Activated CD4-positive, alpha-beta T cell treated with anti-CD3 and anti-CD28 coated beads for 1 hour (primary cell): Measurements from ENCODE around the gene TSFM.
A peak's percentile ranks its signal among the peaks of the same experiment; 100 is the strongest.

ENCODE experiments used
- DNase-seq: peaks from one replicate; pipeline ENCODE4 v3.0.0-alpha.2; 2020

Gene TSFM

DNA sequence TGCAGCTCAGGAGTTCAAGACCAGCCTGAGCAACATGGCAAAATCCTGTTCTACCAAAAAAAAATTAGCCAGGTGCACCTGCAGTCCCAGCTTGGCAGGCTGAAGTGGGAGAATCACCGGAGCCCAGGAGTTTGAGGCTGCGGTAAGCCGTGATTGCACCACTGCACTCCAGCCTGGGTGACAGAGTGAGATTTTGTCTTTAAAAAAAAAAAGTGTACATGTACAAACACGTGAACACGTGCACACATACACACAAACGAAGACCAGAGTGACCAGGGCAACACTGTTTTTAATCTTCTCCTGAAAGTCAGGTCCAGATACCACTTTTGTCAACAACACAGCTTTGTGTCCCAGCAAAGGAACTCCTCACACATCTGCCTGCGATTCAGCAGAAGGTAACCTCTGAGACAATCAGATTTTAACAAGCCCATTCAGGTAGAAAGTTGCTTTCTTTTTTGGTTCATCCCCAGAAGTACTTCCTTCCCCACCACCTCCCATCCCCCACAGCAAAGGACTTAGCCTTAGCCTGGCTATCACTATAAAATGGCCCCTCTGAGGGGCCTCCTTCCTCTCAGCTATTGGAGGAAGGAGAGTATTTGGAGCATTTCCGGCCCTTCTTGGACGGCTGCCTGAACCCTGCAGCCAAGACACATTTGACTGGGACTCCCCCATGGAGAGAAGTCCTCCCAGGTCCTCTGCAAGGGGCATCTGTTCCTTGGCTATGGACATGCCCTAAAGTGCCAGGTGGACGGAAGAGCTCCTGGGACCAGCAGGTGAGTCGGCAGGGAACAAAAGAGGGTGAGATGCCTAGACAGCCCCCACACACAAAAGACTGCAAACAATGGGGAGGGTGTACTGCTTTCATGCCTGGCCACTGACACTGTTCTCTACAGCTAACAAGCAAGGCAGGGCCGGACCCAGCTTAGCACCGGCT, 54.1 kb downstream of the TSFM start:
- DNase-seq, result no peak

DNA sequence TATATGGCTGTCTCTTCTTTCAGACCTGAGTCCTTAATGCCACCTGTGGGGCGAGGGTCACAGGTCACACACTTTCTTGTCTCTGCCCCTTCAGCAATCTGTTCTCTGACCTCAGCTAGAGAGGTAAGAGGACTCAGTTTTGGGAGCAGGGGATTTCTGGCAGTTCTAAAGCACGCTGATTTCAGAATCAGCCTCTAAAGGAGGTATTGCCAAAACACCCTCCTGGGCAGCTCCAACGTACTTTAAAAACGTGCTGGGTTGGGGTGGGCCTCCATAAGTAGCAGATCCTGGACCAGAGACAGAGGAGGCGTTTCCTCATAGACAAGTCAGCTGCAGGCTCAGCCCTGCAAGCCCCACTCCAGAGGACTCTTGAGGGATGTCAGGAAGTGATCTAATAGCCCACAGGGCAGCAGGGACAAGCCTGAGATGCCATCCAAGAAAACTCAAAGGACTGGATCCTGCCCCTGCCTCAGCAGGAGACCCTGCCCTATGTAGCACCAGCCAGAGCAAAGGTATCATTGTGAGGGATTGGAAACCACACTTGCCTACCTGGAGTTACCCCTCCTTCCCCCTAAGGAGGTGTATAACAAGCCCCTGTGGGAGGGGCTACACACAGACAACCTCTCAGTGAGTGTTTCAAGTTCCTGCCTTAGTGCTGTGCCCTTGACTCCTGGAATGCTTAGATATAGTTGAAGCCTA, 55.4 kb downstream of the TSFM start:
- DNase-seq, result no peak

DNA sequence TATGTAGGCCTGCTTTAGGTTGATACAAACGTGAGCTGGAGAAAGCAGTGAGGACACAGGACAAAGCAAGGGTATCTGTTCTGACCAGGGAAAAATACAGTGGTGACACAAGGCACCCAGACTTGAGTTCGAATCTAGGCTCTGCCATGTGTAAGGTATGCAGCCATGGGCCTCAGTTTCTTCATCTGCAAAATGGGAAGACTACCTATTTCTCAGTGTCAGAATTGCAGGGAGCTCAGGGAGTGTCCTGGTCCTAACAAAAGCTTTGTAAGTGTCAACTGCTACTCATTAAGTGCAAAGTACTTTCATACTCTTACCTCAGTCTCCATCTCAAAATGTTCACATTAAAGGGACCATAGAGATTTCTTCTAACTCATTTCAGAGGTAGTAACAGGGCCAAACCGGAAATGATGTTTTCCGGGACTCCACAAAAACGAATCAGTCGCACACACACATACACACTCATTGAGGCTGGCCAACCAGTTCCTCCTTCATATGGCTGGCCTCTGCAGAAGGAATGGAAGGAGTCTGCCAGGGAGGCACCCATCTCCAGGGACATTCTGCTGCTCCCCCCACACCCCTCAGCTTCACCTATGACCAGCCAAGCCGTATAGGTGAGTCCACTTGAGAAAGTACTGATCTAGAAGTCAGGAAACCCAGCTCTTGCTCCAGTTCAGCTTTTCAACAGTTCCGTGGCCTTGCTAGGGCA, 56.2 kb downstream of the TSFM start:
- DNase-seq, result no peak

DNA sequence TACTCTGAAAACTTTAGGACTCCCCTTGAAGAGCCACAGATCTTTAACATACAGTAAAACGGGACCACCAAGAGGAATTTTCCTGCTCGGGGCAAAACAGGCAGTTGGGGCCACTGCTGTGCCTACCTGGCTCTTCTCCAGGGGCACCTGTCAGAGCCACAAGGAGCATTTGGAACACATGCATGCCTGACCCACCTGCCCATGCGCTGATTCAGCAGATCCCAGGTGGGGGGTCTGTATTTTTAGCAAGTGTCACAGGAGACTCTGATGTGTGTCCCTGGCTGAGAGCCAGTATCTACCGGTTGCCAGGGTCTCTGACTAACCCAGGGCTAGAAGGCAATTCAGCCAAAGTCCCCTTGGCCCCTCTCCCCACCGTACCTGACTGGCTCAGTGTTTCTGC, 57.4 kb downstream of the TSFM start:
- DNase-seq, result no peak

DNA sequence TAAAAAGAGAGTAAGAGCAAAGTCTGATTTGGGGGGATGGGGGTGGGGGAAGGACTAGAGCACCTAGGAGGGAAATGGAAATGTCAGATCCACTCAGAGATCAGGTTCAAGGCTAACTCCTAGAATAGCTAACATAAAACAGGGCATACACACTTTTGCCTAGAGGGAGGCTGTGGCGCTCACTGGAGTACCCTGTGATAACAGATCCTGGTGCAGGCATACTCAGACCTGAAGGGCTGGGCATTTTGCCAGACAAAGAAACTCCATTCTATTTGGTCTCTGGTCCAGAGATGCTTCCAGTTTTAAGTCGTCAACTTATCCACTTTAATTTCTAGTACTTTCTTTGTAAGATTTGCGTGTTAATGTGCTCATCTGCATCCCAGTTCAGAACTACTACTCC, 58.1 kb downstream of the TSFM start:
- no peak for DNase-seq

DNA sequence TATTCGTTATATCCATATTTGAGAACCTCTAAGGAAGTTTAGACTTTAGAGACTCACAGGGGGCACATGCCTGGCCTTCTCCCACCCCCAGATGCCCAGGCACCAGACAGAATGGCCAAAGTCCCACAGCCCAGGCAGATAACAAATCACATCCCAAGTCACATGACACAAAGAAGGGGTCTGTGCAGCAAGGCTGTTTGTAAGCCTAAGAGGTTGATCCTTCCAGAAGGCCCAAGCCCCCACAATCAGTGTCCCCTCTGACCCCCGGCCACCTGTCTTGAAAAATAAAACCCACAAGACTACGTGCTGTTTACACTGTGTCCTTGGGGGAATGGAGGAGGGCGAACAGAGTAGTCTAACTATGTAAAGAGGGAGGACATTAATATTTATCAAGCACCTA, 58.9 kb downstream of the TSFM start:
- no peak for DNase-seq

DNA sequence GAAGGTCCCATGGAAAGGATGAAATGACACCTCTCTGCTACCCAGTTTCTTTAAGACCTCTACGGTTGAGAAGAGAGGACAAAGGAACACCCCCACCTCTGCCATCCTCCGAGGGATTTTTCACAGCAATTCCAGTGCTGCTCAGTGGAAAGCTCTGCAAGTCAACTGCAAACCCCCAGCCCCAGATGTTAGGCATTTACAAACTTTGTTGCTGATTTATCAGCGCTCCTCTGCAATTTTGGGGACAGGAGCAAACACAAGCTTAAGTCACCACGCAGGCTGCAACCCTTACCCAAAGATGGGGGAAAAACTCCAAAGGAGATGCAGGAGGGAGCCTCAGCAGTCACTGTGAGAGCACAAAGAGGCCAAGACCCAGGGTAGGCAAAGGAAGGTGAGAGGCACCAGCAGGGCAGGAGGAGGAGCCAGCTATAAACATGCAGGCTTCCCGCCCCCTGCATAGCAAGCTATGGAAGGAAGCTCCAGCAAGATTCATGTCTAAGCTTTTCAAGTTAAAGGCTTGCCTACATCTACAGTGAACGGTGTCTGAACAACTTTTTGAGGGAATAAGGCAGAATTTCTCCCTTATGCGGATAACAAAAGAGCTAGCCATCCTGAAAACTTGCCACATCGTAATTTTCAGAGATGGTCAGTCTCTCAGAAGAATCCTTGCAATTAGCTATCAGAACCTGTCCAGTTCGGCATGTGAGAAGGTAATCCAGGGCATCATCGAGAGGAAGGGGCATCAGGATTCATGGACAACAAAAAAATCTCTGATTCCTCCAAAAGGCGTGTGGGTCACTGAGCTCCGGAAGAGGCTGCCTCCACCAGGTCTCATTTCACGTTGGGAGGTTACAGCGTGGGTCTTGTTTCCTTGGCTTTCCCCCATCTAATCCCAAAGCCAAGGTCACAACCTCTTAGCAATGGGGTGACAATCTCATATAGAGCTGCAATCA, 60.0 kb downstream of the TSFM start:
- DNase-seq, result no peak

DNA sequence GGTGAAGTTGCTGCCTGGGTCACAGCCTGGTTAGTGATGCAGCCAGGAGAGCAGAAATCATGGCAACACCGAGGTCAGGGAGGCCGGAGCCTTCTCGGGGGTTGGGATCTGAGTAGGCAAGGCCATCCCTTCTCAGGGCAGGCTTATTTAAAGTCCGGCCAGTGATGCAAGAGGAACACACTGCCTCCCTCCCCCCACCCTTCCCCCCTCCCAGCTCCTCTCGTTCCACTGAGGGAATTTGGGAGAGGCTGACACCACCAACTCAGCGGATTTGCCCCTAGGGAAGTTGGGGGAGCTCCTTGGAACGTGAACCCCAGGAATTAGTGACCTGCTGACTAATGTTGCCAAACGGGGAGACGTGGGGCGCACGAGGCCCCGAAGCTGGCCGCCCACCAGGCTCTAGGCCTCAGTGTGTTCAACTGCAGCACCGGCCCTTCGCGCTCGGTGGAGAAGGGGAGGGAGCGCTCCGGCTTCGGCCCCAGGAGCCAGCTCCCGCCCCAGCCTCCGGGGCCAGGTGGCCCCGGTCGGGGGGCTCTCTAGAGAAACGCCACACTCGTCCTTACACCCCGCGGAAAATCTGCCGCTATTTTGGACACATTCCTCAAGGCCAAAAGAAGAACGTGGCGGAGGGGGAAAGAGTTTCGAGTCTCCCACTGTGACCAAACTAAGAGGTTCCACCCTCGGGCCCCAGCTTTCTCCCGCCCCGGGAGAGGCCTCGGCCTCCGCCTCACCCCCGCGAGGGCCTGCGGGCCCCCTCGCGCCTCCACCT, 62.3 kb downstream of the TSFM start:
- no peak for DNase-seq

DNA sequence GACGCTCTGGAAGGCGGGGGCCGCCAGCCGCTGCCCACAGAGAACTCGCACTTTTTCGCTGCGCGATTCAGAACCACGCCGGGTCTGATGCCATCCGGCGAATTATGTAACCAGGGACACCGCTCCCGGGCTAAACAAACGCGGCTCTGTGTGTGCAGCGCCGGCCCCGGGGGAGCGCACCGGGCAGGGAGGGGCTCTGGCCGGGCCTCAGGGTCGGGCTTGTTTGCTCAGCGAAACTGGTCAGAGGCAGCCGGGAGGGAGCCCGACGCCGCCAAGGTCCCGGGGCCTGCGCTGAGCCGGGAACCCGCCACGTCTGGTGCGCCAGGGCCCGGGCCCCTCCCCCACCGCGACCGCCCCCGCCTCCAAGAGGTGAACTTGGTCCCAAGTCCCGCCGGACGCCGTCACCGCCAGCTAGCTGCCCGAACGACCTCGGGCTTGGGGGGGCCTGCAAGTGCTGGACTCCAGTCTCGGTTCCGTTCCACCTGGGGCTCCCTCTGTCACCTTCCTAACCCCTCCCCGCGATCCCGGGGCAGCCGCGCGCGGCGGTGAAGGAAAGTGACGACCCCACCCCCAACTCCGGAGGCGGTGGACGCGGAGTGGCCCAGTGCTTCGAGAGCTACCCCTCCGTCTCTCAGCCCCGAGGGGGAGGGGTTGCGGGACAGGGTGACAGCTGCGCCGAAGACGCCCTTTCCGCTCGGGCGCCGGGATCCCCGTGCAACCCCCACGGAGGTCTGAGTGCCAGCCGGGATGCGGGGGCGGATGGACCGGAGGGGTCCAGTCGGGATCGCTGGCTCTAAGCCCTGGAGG, 63.1 kb downstream of the TSFM start:
- peak; percentile 34 for DNase-seq

DNA sequence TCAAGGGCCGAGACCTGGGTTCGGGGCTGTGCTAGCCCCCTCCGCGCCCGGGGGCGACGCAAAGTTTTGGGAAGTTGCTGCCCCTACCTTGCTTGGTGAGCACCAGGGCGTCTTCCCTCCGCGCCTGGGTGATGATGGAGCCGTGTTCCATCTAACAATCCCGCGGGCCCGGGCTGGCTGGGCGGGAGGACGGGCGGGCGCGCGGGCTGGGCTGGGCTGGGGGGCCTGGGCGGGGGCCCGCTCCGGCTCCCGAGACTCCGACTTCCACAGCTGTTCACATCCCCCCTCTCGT, 63.6 kb downstream of the TSFM start:
- no peak for DNase-seq

DNA sequence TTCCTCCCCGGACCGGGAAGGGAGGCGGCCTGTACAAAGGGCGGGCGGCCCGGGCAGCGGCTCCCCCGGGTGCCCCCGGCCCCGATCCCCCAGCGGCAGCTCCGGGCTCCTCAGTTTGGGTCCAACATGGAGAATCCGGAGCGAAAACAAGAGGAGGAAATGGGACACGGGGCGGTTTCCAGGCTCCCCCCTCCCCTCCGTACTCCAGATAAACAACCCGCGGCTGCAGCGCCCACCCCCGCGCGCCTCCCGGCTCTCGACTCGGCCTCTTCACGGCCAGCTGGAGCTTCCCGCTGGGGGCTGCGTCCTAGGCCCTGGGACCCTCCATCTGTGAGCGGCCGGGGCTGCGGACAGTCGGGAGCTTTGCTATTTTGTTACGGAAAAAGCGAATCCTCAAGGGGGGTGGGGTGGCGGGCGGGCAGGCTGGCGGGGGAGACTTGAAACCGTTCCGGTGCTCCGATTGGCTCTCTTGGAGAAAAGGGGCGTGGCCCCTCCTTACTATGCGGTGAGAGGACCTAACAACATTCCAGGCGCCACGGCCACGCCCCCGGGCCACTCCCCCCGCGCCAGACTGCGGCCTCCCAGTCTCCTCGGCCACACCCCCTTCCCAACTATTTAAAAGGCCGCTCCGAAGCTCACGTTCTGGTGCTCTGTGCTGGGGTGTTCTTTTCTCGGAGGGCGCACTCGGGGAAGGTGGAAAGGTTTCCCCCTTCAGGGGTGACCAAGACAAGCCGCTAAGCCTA, 64.2 kb downstream of the TSFM start, which contains the start of gene CTDSP2:
TSS of gene CTDSP2 (minus strand) at position 153 of the 743 bp plus-strand sequence. CDS start 294 bp downstream, outside the sequence.
- peak; percentile 80 for DNase-seq
